GM12878 (cell line): Measurements from ENCODE around the gene LRP8. TPM values are rescaled to one million over a fixed set of nuclear protein-coding genes. Genes with fewer than 3 reads are reported as not detected.
A peak's percentile ranks its signal among the peaks of the same experiment; 100 is the strongest.

Source experiments
- ATF2 ChIP-seq: IDR thresholded peaks from 2 replicates; pipeline ENCODE4 v1.6.1; 2012; ENCODE audit warnings: low read length, inconsistent platforms
- CBX5 ChIP-seq: sonication (generic); IDR thresholded peaks from 2 replicates; pipeline ENCODE4 v1.6.1; 2016; ENCODE audit warnings: low read depth, moderate library complexity, mild to moderate bottlenecking, inconsistent platforms
- CREB1 ChIP-seq: IDR thresholded peaks from 2 replicates; pipeline ENCODE4 v1.6.1; 2012; ENCODE audit warnings: low read depth, mild to moderate bottlenecking, inconsistent platforms
- EED ChIP-seq: sonication (generic); IDR thresholded peaks from 2 replicates; pipeline ENCODE4 v1.6.1; 2016; ENCODE audit warnings: antibody characterized with exemption, low read depth
- EGR1 ChIP-seq, 2 experiments: IDR thresholded peaks; 1 replicate in 1 of 2; 2 replicates in 1 of 2; pipeline ENCODE4 v1.6.1; 2011 to 2012; ENCODE audit warnings: low read depth in 2 of 2, low read length in 2 of 2, borderline replicate concordance in 1 of 2, mild to moderate bottlenecking in 1 of 2, moderate library complexity in 1 of 2
- FOXM1 ChIP-seq: IDR thresholded peaks from 2 replicates; pipeline ENCODE4 v1.6.1; 2012; ENCODE audit warnings: low read depth, mild to moderate bottlenecking, inconsistent platforms, low read length, moderate library complexity
- IRF4 ChIP-seq: IDR thresholded peaks from 2 replicates; pipeline ENCODE4 v1.6.1; 2011; ENCODE audit warnings: low read depth, low read length
- MLLT1 ChIP-seq: fragments of 450-650 bp; IDR thresholded peaks from 2 replicates; pipeline ENCODE4 v1.6.1; 2016; ENCODE audit warnings: mild to moderate bottlenecking
- MYB ChIP-seq: fragments of 150-350 bp; IDR thresholded peaks from 2 replicates; pipeline ENCODE4 v1.6.1; 2014; ENCODE audit warnings: mild to moderate bottlenecking, low read depth, low read length, borderline replicate concordance
- NR2F1 ChIP-seq: fragments of 450-650 bp; conservative IDR thresholded peaks from 2 replicates; pipeline ENCODE4 v1.6.1; 2017; ENCODE audit warnings: mild to moderate bottlenecking
- PBX3 ChIP-seq: IDR thresholded peaks from 2 replicates; pipeline ENCODE4 v1.6.1; 2011; ENCODE audit warnings: mild to moderate bottlenecking, low read depth, low read length, moderate library complexity; ENCODE audit not compliant: insufficient replicate concordance
- PML ChIP-seq: IDR thresholded peaks from 2 replicates; pipeline ENCODE4 v1.6.1; 2012; ENCODE audit warnings: low read length, inconsistent platforms
- POLR2AphosphoS2 ChIP-seq: IDR thresholded peaks from 2 replicates; pipeline ENCODE4 v1.6.1; 2011; ENCODE audit warnings: low read depth, mild to moderate bottlenecking, low read length, improper control_type of control experiment, moderate library complexity
- POLR2AphosphoS5 ChIP-seq: IDR thresholded peaks from 2 replicates; pipeline ENCODE4 v1.6.1; 2011; ENCODE audit warnings: mild to moderate bottlenecking, low read length, inconsistent platforms
- SMC3 ChIP-seq: IDR thresholded peaks from 2 replicates; pipeline ENCODE4 v1.6.1; 2011; ENCODE audit warnings: low read length, improper control_type of control experiment, borderline replicate concordance
- SP1 ChIP-seq: IDR thresholded peaks from one replicate; pipeline ENCODE4 v1.6.1; 2011; ENCODE audit warnings: low read depth, low read length
- SRF ChIP-seq, 2 experiments: IDR thresholded peaks; 2 replicates each; pipeline ENCODE4 v1.6.1; 2011; ENCODE audit warnings: low read depth in 2 of 2, low read length in 2 of 2, mild to moderate bottlenecking in 1 of 2, moderate library complexity in 1 of 2
- USF1 ChIP-seq: IDR thresholded peaks from 2 replicates; pipeline ENCODE4 v1.6.1; 2011; ENCODE audit warnings: borderline replicate concordance, low read depth, mild to moderate bottlenecking, moderate library complexity, mixed read lengths, low read length; ENCODE audit not compliant: insufficient read depth; ENCODE audit errors: extremely low read length
- YBX1 ChIP-seq: fragments of 450-650 bp; IDR thresholded peaks from 2 replicates; pipeline ENCODE4 v1.6.1; 2016; ENCODE audit warnings: antibody characterized with exemption
- polyA plus RNA-seq, 11 experiments: library from polyadenylated mRNA; depleted of rRNA in 4 of 11; unstranded in 6 of 11; stranded (reverse) in 5 of 11; fragments of >200 nt; fragmentation: Nextera tagmentation in 4 of 11; fragmentation: Illumina TruSeq in 1 of 11; extraction: Ambion mirVana in 4 of 11; extraction: Trizol in 1 of 11; gene quantifications; 1 replicate in 1 of 11; 2 replicates in 10 of 11; pipeline versions ENCODE4 v1.2.1 to v1.2.3, GENCODE V29; 2011 to 2016; ENCODE audit warnings: inconsistent platforms in 2 of 11, missing spikeins in 2 of 11, low read depth in 1 of 11
- total RNA-seq, 4 experiments: library from RNA; depleted of rRNA in 3 of 4; stranded (reverse); fragments of >200 nt in 3 of 4; fragmentation: Illumina TruSeq in 1 of 4; extraction: Trizol in 1 of 4; gene quantifications; 2 replicates each; pipeline versions ENCODE4 v1.2.1 to v1.2.3, GENCODE V29; 2013 to 2021
- TF ChIP-seq, protein P1 (sequence below): fragments of 450-650 bp; IDR thresholded peaks from 2 replicates; pipeline ENCODE4 v1.6.1; 2017; ENCODE audit warnings: mild to moderate bottlenecking
- TF ChIP-seq, protein P2 (sequence below): IDR thresholded peaks from 2 replicates; pipeline ENCODE4 v1.6.1; 2011; ENCODE audit warnings: low read depth, low read length, improper control_type of control experiment, borderline replicate concordance

LRP8 gene
- total and polyA plus RNA-seq, 10 of the 15 experiments (the other 5 are each of a cell fraction or from before 2014, with no cell fraction given), result 2.8 to 40.5 (median 22.3) TPM

DNA sequence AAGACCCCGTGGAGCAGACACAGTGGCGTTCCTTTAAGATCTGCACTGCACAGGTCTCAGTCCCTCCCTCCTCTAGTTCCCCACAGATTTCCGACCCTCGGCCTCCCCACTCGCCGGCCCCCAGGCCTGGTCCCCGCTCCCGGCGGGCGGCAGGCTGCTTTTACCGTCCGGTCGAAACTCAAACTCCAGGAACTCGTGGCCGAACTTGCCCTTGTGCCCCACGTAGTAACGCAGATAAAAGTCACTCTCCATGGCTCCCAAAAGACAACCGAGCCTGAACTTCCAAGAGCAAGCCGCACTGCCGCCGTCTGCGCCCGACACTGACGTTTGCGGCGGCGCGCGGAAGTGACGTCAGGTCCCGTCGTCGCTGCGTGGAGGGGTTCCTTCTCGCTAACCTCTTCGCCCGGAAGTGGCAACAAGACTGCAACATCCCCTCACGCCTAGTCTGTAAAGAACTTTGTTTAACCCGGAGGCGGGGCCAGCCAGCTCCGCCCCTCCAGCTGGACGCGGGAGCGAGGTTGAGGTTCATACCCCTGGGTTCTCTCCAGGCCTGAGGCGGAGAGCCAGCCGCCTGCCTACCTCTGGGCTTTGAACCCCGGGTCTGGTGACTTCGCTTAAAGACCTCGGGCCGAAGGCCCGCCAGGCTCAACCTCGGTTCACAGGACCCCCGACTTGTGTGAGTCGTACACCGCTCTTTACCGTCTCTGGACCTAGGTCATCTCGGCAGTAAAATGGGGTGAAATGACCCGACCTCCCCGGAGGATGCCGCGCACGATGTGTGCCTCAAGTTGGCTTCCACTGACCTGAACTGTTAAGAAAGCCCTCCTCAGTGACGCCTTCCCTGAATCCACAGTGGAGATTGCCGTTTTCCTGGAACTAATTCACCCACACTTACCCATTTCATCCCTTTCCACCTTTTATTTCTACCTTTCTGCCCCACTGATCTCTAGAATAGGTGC, 89.4 kb downstream of the LRP8 start, which contains the start of gene MAGOH (continued):
- TF ChIP-seq ATF2 (no peak), SP1 (peak; percentile 53), FOXM1 (no peak), IRF4 (no peak), USF1 (no peak), PBX3 (peak; percentile 24), YBX1 (no peak), NR2F1 (peak; percentile 83), SRF (IDR thresholded peaks at IDR 0.05; ENCODE audit: low read depth in 2 of 2, low read length in 2 of 2) (peak in 1 of 2 experiments; percentile 89; a peak in 2 of 4 replicates), PML (0 out of 2 replicates have a peak, but pooled peaks have one; percentile 76), CBX5 (no peak), POLR2AphosphoS2 (peak; percentile 67; the same call in 1 of the 2 replicates), EGR1 (IDR thresholded peaks at IDR 0.05; ENCODE audit: borderline replicate concordance in 1 of 2, low read depth in 2 of 2, low read length in 2 of 2) (no peak), POLR2AphosphoS5 (peak; percentile 85), SMC3 (0 out of 2 replicates have a peak, but pooled peaks have one; percentile 15), CREB1 (peak; percentile 100), MYB (no peak), EED (no peak), MLLT1 (peak; percentile 97)
- TF ChIP-seq, protein P1, sequence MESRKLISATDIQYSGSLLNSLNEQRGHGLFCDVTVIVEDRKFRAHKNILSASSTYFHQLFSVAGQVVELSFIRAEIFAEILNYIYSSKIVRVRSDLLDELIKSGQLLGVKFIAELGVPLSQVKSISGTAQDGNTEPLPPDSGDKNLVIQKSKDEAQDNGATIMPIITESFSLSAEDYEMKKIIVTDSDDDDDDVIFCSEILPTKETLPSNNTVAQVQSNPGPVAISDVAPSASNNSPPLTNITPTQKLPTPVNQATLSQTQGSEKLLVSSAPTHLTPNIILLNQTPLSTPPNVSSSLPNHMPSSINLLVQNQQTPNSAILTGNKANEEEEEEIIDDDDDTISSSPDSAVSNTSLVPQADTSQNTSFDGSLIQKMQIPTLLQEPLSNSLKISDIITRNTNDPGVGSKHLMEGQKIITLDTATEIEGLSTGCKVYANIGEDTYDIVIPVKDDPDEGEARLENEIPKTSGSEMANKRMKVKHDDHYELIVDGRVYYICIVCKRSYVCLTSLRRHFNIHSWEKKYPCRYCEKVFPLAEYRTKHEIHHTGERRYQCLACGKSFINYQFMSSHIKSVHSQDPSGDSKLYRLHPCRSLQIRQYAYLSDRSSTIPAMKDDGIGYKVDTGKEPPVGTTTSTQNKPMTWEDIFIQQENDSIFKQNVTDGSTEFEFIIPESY, result no peak
- TF ChIP-seq, protein P2, sequence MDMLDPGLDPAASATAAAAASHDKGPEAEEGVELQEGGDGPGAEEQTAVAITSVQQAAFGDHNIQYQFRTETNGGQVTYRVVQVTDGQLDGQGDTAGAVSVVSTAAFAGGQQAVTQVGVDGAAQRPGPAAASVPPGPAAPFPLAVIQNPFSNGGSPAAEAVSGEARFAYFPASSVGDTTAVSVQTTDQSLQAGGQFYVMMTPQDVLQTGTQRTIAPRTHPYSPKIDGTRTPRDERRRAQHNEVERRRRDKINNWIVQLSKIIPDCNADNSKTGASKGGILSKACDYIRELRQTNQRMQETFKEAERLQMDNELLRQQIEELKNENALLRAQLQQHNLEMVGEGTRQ, result no peak
